Measurements from ENCODE around the gene KANK4. TPM values are rescaled to one million over a fixed set of nuclear protein-coding genes. Genes with fewer than 3 reads are reported as not detected.

The KANK4 gene
- polyA plus RNA-seq, 1 donor (not counting 4 experiments of a cell fraction or from before 2014, with no cell fraction given), result 0.92 TPM

GRCh38 chr1:62362926-62363325, 43.7 kb upstream of the KANK4 start:
- no peak for FAIRE-seq
- H3K27ac ChIP-seq (ENCODE audit: control insufficient read depth, insufficient read depth, low read length), result no peak overlapping the region
- no peak overlapping the region for H2AFZ ChIP-seq (ENCODE audit: control insufficient read depth, low read length)
- no peaks in the 10 kb centered on the region for H4K20me1 ChIP-seq (ENCODE audit: control insufficient read depth, extremely low read depth, insufficient read depth, low read length)
- H3K4me3 ChIP-seq (ENCODE audit: control insufficient read depth in 2 of 3, extremely low read depth in 1 of 3, insufficient read depth in 2 of 3, low read depth in 1 of 3, low read length in 3 of 3), result no peak overlapping the region
- H3K4me1 ChIP-seq (ENCODE audit: control insufficient read depth, extremely low read depth, insufficient read depth, low read length), result no peaks in the 10 kb centered on the region
- H3K36me3 ChIP-seq (ENCODE audit: control insufficient read depth in 2 of 2, extremely low read depth in 1 of 2, insufficient read depth in 2 of 2, low read length in 2 of 2), result no peaks in the 10 kb centered on the region
- DNase-seq (ENCODE audit: low read depth, low spot score), result no peak
- TF ChIP-seq, protein P1, sequence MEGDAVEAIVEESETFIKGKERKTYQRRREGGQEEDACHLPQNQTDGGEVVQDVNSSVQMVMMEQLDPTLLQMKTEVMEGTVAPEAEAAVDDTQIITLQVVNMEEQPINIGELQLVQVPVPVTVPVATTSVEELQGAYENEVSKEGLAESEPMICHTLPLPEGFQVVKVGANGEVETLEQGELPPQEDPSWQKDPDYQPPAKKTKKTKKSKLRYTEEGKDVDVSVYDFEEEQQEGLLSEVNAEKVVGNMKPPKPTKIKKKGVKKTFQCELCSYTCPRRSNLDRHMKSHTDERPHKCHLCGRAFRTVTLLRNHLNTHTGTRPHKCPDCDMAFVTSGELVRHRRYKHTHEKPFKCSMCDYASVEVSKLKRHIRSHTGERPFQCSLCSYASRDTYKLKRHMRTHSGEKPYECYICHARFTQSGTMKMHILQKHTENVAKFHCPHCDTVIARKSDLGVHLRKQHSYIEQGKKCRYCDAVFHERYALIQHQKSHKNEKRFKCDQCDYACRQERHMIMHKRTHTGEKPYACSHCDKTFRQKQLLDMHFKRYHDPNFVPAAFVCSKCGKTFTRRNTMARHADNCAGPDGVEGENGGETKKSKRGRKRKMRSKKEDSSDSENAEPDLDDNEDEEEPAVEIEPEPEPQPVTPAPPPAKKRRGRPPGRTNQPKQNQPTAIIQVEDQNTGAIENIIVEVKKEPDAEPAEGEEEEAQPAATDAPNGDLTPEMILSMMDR (optimal IDR thresholded peaks at IDR 0.05 in 1 of 3, IDR thresholded peaks at IDR 0.05 in 1 of 3, conservative IDR thresholded peaks at IDR 0.05 in 1 of 3; ENCODE audit: extremely low read depth in 1 of 3, insufficient read depth in 2 of 3, low read length in 3 of 3), result no peak
- no peak for TF ChIP-seq EZH2 (IDR thresholded peaks at IDR 0.05; ENCODE audit: low read length)
- no peaks in the 10 kb centered on the region for H3K79me2 ChIP-seq (ENCODE audit: control insufficient read depth, insufficient read depth, low read length)
- no peak overlapping the region for H3K9ac ChIP-seq (ENCODE audit: control insufficient read depth, extremely low read depth, insufficient read depth, low read length)
- dilution Hi-C loops (cut with MboI; ENCODE audit: extremely low pct_ligation_motif_present, low sequenced_read_pairs), result no loop called here
- H3K27me3 ChIP-seq (ENCODE audit: control insufficient read depth, extremely low read depth, insufficient read depth, low read length), result peaks cover 5% of the 10 kb centered on the region
- H3K4me2 ChIP-seq (ENCODE audit: control insufficient read depth, extremely low read depth, insufficient read depth, low read depth, low read length), result no peak overlapping the region
- H3K9me3 ChIP-seq (ENCODE audit: control insufficient read depth, low read depth, low read length), result no peaks in the 10 kb centered on the region
- no peaks in the 10 kb centered on the region for H3K9me1 ChIP-seq (ENCODE audit: control insufficient read depth, extremely low read depth, insufficient read depth, low read length)

DNA sequence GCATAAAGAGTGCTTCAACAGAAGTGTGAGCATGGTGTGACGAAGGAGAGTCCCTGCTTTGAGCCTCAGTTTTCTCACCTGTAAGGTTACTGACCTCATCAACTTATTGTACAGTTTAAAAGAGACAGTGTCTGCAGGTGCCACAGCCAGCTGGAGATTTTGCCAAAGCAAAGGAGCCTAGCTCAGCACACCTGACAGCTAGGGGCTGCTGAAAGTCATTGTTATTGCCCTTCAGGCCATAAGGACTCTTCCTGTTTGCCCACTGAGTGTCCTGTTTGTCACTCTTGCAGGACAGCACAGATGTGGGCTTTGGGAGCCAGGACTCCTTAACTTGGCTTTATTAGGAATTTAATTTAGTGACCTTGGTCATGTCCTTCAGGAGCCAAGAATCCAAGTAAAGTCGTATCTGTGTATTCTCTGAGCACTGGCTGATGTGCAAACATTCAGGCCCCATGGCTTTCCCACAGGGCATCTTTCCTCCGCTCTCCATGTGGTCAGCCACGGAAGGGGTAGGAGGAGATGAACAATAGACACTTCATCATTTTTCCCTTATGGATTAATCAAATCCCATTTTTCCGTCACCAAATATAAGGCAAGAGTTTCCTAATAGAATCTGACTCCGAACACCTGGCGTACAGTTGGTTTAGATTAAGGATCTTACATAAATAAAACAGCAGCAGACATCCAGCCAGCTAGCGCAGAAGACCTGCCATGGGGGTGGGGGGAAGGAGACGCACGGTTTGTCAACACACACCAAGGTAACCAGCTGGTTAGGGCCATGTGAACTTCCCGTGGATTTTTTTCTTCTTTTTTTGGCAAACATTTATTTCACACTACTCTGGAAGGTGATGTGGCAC, 43.1 kb upstream of the KANK4 start:
- Histone ChIP-seq H3K27ac (ENCODE audit: control insufficient read depth, insufficient read depth, low read length) (no peak overlapping the region), H3K9me1 (ENCODE audit: control insufficient read depth, extremely low read depth, insufficient read depth, low read length) (no peaks in the 10 kb centered on the region), H2AFZ (ENCODE audit: control insufficient read depth, low read length) (no peak overlapping the region), H3K4me3 (ENCODE audit: control insufficient read depth in 2 of 3, extremely low read depth in 1 of 3, insufficient read depth in 2 of 3, low read depth in 1 of 3, low read length in 3 of 3) (no peak overlapping the region), H3K79me2 (ENCODE audit: control insufficient read depth, insufficient read depth, low read length) (no peaks in the 10 kb centered on the region), H3K9ac (ENCODE audit: control insufficient read depth, extremely low read depth, insufficient read depth, low read length) (no peak overlapping the region), H3K4me2 (ENCODE audit: control insufficient read depth, extremely low read depth, insufficient read depth, low read depth, low read length) (no peak overlapping the region), H4K20me1 (ENCODE audit: control insufficient read depth, extremely low read depth, insufficient read depth, low read length) (no peaks in the 10 kb centered on the region), H3K9me3 (ENCODE audit: control insufficient read depth, low read depth, low read length) (no peaks in the 10 kb centered on the region), H3K4me1 (ENCODE audit: control insufficient read depth, extremely low read depth, insufficient read depth, low read length) (no peaks in the 10 kb centered on the region), H3K36me3 (ENCODE audit: control insufficient read depth in 2 of 2, extremely low read depth in 1 of 2, insufficient read depth in 2 of 2, low read length in 2 of 2) (no peaks in the 10 kb centered on the region), H3K27me3 (ENCODE audit: control insufficient read depth, extremely low read depth, insufficient read depth, low read length) (peaks cover 5% of the 10 kb centered on the region)
- dilution Hi-C loops (cut with MboI; ENCODE audit: extremely low pct_ligation_motif_present, low sequenced_read_pairs), result no loop called here
- TF ChIP-seq, protein P1 (optimal IDR thresholded peaks at IDR 0.05 in 1 of 3, IDR thresholded peaks at IDR 0.05 in 1 of 3, conservative IDR thresholded peaks at IDR 0.05 in 1 of 3; ENCODE audit: extremely low read depth in 1 of 3, insufficient read depth in 2 of 3, low read length in 3 of 3), result no peak
- no peak for TF ChIP-seq EZH2 (IDR thresholded peaks at IDR 0.05; ENCODE audit: low read length)
- FAIRE-seq (no peak), DNase-seq (ENCODE audit: low read depth, low spot score) (no peak)

All from keratinocyte (primary cell).